Activated CD4-positive, alpha-beta T cell treated with anti-CD3 and anti-CD28 coated beads, Interleukin-2, amount 10 ng/mL, durations not matched to agents 7 days and 5 days (primary cell): ENCODE measurements around the gene GATA5. TPM values are rescaled to one million over a fixed set of nuclear protein-coding genes. Genes with fewer than 3 reads are reported as not detected.

Source experiments
- CTCF ChIA-PET: fragments of 350-600 bp; sonication (Branson Sonifier 250); formaldehyde crosslinking; loops from one replicate; lab custom pipeline; 2021; ENCODE audit warnings: antibody characterized with exemption; lab: Charles Lee
- POLR2A ChIA-PET: fragments of 350-600 bp; sonication (Branson Sonifier 250); formaldehyde crosslinking; loops from one replicate; lab custom pipeline; 2021; ENCODE audit warnings: antibody characterized with exemption; lab: Charles Lee
- DNase-seq: peaks from one replicate; pipeline ENCODE4 v3.0.0-alpha.2; 2020
- H3K27ac Mint-ChIP-seq: one replicate; pipeline ENCODE4 v1.8.0; 2021; ENCODE audit warnings: mild to moderate bottlenecking, moderate library complexity, mixed read lengths
- H3K27me3 Mint-ChIP-seq: one replicate; pipeline ENCODE4 v1.8.0; 2021; ENCODE audit warnings: mixed read lengths
- H3K36me3 Mint-ChIP-seq: one replicate; pipeline ENCODE4 v1.8.0; 2021; ENCODE audit warnings: low read depth, mixed read lengths
- H3K4me1 Mint-ChIP-seq: one replicate; pipeline ENCODE4 v1.8.0; 2021; ENCODE audit warnings: mixed read lengths
- H3K4me3 Mint-ChIP-seq: one replicate; pipeline ENCODE4 v1.8.0; 2021; ENCODE audit warnings: mild to moderate bottlenecking, moderate library complexity, mixed read lengths
- H3K9me3 Mint-ChIP-seq: one replicate; pipeline ENCODE4 v1.8.0; 2021; ENCODE audit warnings: mixed read lengths
- total RNA-seq, 2 experiments: library from RNA; stranded (reverse); gene quantifications; one replicate each; pipeline ENCODE4 v1.2.3, GENCODE V29; 2021

The GATA5 gene
- total RNA-seq, 2 experiments from 2014 or later: not detected

GRCh38 chr20:62482146-62482809, 6.5 kb upstream of the GATA5 start:
- H3K4me1 Mint-ChIP-seq: no peaks in the 10 kb centered on the region
- no peaks in the 10 kb centered on the region for H3K9me3 Mint-ChIP-seq
- ChIA-PET CTCF (interaction anchor here (0.7 kb wide), 1 partner anchor 310 kb away, joined by 3 read pairs; no protein-coding TSS in a partner anchor), POLR2A (no interaction called here)
- DNase-seq: no peak
- H3K27ac Mint-ChIP-seq: no peak overlapping the region
- no peak overlapping the region for H3K4me3 Mint-ChIP-seq
- peaks cover 63% of the 10 kb centered on the region for H3K27me3 Mint-ChIP-seq
- H3K36me3 Mint-ChIP-seq: no peaks in the 10 kb centered on the region

GRCh38 chr20:62481425-62482145, 5.8 kb upstream of the GATA5 start:
- Mint-ChIP-seq H3K9me3 (no peaks in the 10 kb centered on the region), H3K36me3 (no peaks in the 10 kb centered on the region), H3K27me3 (peaks cover 62% of the 10 kb centered on the region), H3K4me1 (no peaks in the 10 kb centered on the region), H3K27ac (no peak overlapping the region), H3K4me3 (no peak overlapping the region)
- POLR2A ChIA-PET: no interaction called here
- CTCF ChIA-PET: no interaction called here
- DNase-seq: no peak

GRCh38 chr20:62480318-62480717, 4.5 kb upstream of the GATA5 start:
- Mint-ChIP-seq H3K27ac (no peak overlapping the region), H3K27me3 (peaks cover 54% of the 10 kb centered on the region), H3K36me3 (no peaks in the 10 kb centered on the region), H3K9me3 (no peaks in the 10 kb centered on the region), H3K4me1 (no peaks in the 10 kb centered on the region), H3K4me3 (no peak overlapping the region)
- ChIA-PET POLR2A (no interaction called here), CTCF (no interaction called here)
- no peak for DNase-seq

GRCh38 chr20:62479656-62480055, 3.9 kb upstream of the GATA5 start:
- DNase-seq: no peak
- no peaks in the 10 kb centered on the region for H3K36me3 Mint-ChIP-seq
- CTCF ChIA-PET: no interaction called here
- no peaks in the 10 kb centered on the region for H3K9me3 Mint-ChIP-seq
- H3K27me3 Mint-ChIP-seq: peaks cover 53% of the 10 kb centered on the region
- POLR2A ChIA-PET: no interaction called here
- H3K27ac Mint-ChIP-seq: no peak overlapping the region
- H3K4me3 Mint-ChIP-seq: no peak overlapping the region
- no peaks in the 10 kb centered on the region for H3K4me1 Mint-ChIP-seq

- Mint-ChIP-seq H3K4me3 (no peak overlapping the region), H3K27ac (no peak overlapping the region), H3K9me3 (no peaks in the 10 kb centered on the region), H3K27me3 (peaks cover 56% of the 10 kb centered on the region), H3K36me3 (no peaks in the 10 kb centered on the region), H3K4me1 (no peaks in the 10 kb centered on the region)
- DNase-seq: no peak
- ChIA-PET POLR2A (no interaction called here), CTCF (no interaction called here)
Observed at GRCh38 chr20:62479156-62479555, 3.4 kb upstream of the GATA5 start.

GRCh38 chr20:62477669-62478455, 2.1 kb upstream of the GATA5 start:
- POLR2A ChIA-PET: no interaction called here
- Mint-ChIP-seq H3K27me3 (peaks cover 52% of the 10 kb centered on the region), H3K4me3 (no peak overlapping the region), H3K27ac (no peak overlapping the region), H3K36me3 (no peaks in the 10 kb centered on the region), H3K9me3 (no peaks in the 10 kb centered on the region), H3K4me1 (no peaks in the 10 kb centered on the region)
- DNase-seq: no peak
- CTCF ChIA-PET: no interaction called here

GRCh38 chr20:62476056-62476838, 452 bp upstream of the GATA5 start:
- ChIA-PET CTCF (no interaction called here), POLR2A (no interaction called here)
- Mint-ChIP-seq H3K4me1 (no peaks in the 10 kb centered on the region), H3K9me3 (no peaks in the 10 kb centered on the region), H3K4me3 (no peak overlapping the region), H3K27ac (no peak overlapping the region), H3K36me3 (no peaks in the 10 kb centered on the region), H3K27me3 (peaks cover 47% of the 10 kb centered on the region)
- DNase-seq: no peak

GRCh38 chr20:62475027-62475771, 596 bp downstream of the GATA5 start:
- no peak overlapping the region for H3K27ac Mint-ChIP-seq
- DNase-seq: no peak
- no peaks in the 10 kb centered on the region for H3K36me3 Mint-ChIP-seq
- H3K4me3 Mint-ChIP-seq: no peak overlapping the region
- ChIA-PET CTCF (no interaction called here), POLR2A (no interaction called here)
- no peaks in the 10 kb centered on the region for H3K4me1 Mint-ChIP-seq
- H3K9me3 Mint-ChIP-seq: no peaks in the 10 kb centered on the region
- peaks cover 48% of the 10 kb centered on the region for H3K27me3 Mint-ChIP-seq

GRCh38 chr20:62474604-62475026, 1.2 kb downstream of the GATA5 start:
- Mint-ChIP-seq H3K27me3 (peaks cover 49% of the 10 kb centered on the region), H3K4me3 (no peak overlapping the region), H3K36me3 (no peaks in the 10 kb centered on the region)

GRCh38 chr20:62473717-62474603, 1.8 kb downstream of the GATA5 start:
- no peak for DNase-seq
- POLR2A ChIA-PET: no interaction called here
- Mint-ChIP-seq H3K9me3 (no peaks in the 10 kb centered on the region), H3K27ac (peak overlapping the region; percentile 31), H3K36me3 (no peaks in the 10 kb centered on the region), H3K27me3 (peaks cover 43% of the 10 kb centered on the region), H3K4me1 (no peaks in the 10 kb centered on the region), H3K4me3 (no peak overlapping the region)
- CTCF ChIA-PET: no interaction called here

More at GRCh38 chr20:62474604-62475026, 1.2 kb downstream of the GATA5 start:
- ChIA-PET CTCF (no interaction called here), POLR2A (no interaction called here)
- no peaks in the 10 kb centered on the region for H3K9me3 Mint-ChIP-seq
- H3K4me1 Mint-ChIP-seq: no peaks in the 10 kb centered on the region
- no peak for DNase-seq
- H3K27ac Mint-ChIP-seq: no peak overlapping the region

- Mint-ChIP-seq H3K9me3 (no peaks in the 10 kb centered on the region), H3K27me3 (peaks cover 34% of the 10 kb centered on the region), H3K36me3 (no peaks in the 10 kb centered on the region), H3K4me3 (no peak overlapping the region), H3K4me1 (no peaks in the 10 kb centered on the region), H3K27ac (no peak overlapping the region)
- ChIA-PET POLR2A (no interaction called here), CTCF (no interaction called here)
- DNase-seq: no peak
Observed at GRCh38 chr20:62472941-62473585, 2.7 kb downstream of the GATA5 start.
